AG10803 (cell line): ENCODE measurements around the gene SCN1A.

Experiments used
- DNase-seq: peaks from one replicate; pipeline ENCODE4 v3.0.0; 2010; ENCODE audit warnings: low read depth
- H3K4me3 ChIP-seq: 2 replicates; pipeline ENCODE4 v1.5.1; 2011; ENCODE audit warnings: mild to moderate bottlenecking, low read length, control low read depth
- CTCF ChIP-seq: conservative IDR thresholded peaks from 2 replicates; pipeline ENCODE4 v1.5.1; 2011; ENCODE audit warnings: mild to moderate bottlenecking, low read length, control low read depth, inconsistent platforms

SCN1A gene

GRCh38 chr2:166068981-166069380 lies 58.8 kb downstream of the SCN1A start:
- no peak for TF ChIP-seq CTCF
- no peak overlapping the region for H3K4me3 ChIP-seq
- DNase-seq: no peak

GRCh38 chr2:166067229-166067628 lies 60.6 kb downstream of the SCN1A start:
- DNase-seq: no peak
- no peak overlapping the region for H3K4me3 ChIP-seq
- TF ChIP-seq CTCF: no peak

- no peak overlapping the region for H3K4me3 ChIP-seq
- TF ChIP-seq CTCF: no peak
- DNase-seq: no peak
Observed at GRCh38 chr2:166060191-166060590, 67.6 kb downstream of the SCN1A start.

GRCh38 chr2:166057370-166058164 lies 70.3 kb downstream of the SCN1A start:
- TF ChIP-seq CTCF: peak; percentile 66
- DNase-seq: peak; percentile 33
- no peak overlapping the region for H3K4me3 ChIP-seq

GRCh38 chr2:166044853-166045483 lies 82.9 kb downstream of the SCN1A start:
- no peak overlapping the region for H3K4me3 ChIP-seq
- TF ChIP-seq CTCF: no peak
- no peak for DNase-seq

GRCh38 chr2:166042768-166043390 lies 84.9 kb downstream of the SCN1A start:
- TF ChIP-seq CTCF: no peak
- no peak overlapping the region for H3K4me3 ChIP-seq
- no peak for DNase-seq
